Fibroblast of skin of right quadriceps (primary cell): Measurements from ENCODE around the gene MBTD1.
A peak's percentile ranks its signal among the peaks of the same experiment; 100 is the strongest.
"Not testable (repeated sequence)": the region's sequence is repeated elsewhere in the genome, so short reads cannot be mapped to it uniquely, and the experiment has no call there.

ENCODE experiments used
- DNase-seq: peaks from one replicate; pipeline ENCODE4 v3.0.0-alpha.2; 2013

Gene MBTD1

GRCh38 chr17:51251010-51251409, 8.8 kb downstream of the MBTD1 start:
- DNase-seq, result no peak

- no peak for DNase-seq
These were observed 9.5 kb downstream of the MBTD1 start for GRCh38 chr17:51250314-51250840.

- no peak for DNase-seq
These were observed 14.3 kb downstream of the MBTD1 start for GRCh38 chr17:51245535-51245934.

GRCh38 chr17:51244041-51244440, 15.8 kb downstream of the MBTD1 start:
- no peak for DNase-seq

GRCh38 chr17:51240275-51240674, 19.6 kb downstream of the MBTD1 start:
- no peak for DNase-seq

GRCh38 chr17:51238255-51238887, 21.5 kb downstream of the MBTD1 start:
- DNase-seq, result no peak

GRCh38 chr17:51234162-51234561, 25.7 kb downstream of the MBTD1 start:
- no peak for DNase-seq

GRCh38 chr17:51231999-51232398, 27.9 kb downstream of the MBTD1 start:
- no peak for DNase-seq

GRCh38 chr17:51230306-51230705, 29.5 kb downstream of the MBTD1 start:
- no peak for DNase-seq

GRCh38 chr17:51229889-51230288, 30.0 kb downstream of the MBTD1 start:
- no peak for DNase-seq

- DNase-seq, result peak; percentile 67
These were observed 31.7 kb downstream of the MBTD1 start for GRCh38 chr17:51228161-51228560.

- not testable (repeated sequence) for DNase-seq
These were observed 34.3 kb downstream of the MBTD1 start for GRCh38 chr17:51225523-51225922.

- no peak for DNase-seq
These were observed 35.2 kb downstream of the MBTD1 start for GRCh38 chr17:51224402-51225262.

GRCh38 chr17:51221322-51221721, 38.5 kb downstream of the MBTD1 start:
- no peak for DNase-seq

- no peak for DNase-seq
These were observed 41.9 kb downstream of the MBTD1 start for GRCh38 chr17:51217946-51218345.

GRCh38 chr17:51214920-51215319, 44.9 kb downstream of the MBTD1 start:
- no peak for DNase-seq

- no peak for DNase-seq
These were observed 56.0 kb downstream of the MBTD1 start for GRCh38 chr17:51203838-51204237.

GRCh38 chr17:51200846-51201245, 59.0 kb downstream of the MBTD1 start:
- DNase-seq, result no peak

- DNase-seq, result no peak
These were observed 59.6 kb downstream of the MBTD1 start for GRCh38 chr17:51200295-51200694.

GRCh38 chr17:51197754-51198153, 62.1 kb downstream of the MBTD1 start:
- no peak for DNase-seq

GRCh38 chr17:51191895-51192294, 68.0 kb downstream of the MBTD1 start:
- no peak for DNase-seq

- no peak for DNase-seq
These were observed 70.2 kb downstream of the MBTD1 start for GRCh38 chr17:51189628-51190027.

- no peak for DNase-seq
These were observed 70.7 kb downstream of the MBTD1 start for GRCh38 chr17:51189162-51189561.

- no peak for DNase-seq
These were observed 71.5 kb downstream of the MBTD1 start for GRCh38 chr17:51188271-51188833.
